ENCODE data around the gene ANAPC15.

- TF ChIP-seq CTCF (conservative IDR thresholded peaks at IDR 0.05; ENCODE audit: low read depth, low read length) = no peak
- no peak for TF ChIP-seq NFE2L2 (IDR thresholded peaks at IDR 0.05; ENCODE audit: low read depth, low read length)
- no peak for TF ChIP-seq POLR2A (IDR thresholded peaks at IDR 0.05; ENCODE audit: low read depth, low read length)
Measured at GRCh38 chr11:72078477-72078876, 34.0 kb downstream of the ANAPC15 start.
